PFSK-1 (cell line): ENCODE results near the gene PBX4.

ENCODE experiments used
- POLR2AphosphoS5 ChIP-seq: IDR thresholded peaks from 2 replicates; pipeline ENCODE4 v1.6.1; 2012; ENCODE audit warnings: low read depth, mild to moderate bottlenecking, control low read depth, low read length, moderate library complexity
- SIN3A ChIP-seq: IDR thresholded peaks from 2 replicates; pipeline ENCODE4 v1.6.1; 2012; ENCODE audit warnings: mild to moderate bottlenecking, low read length, moderate library complexity, borderline replicate concordance; ENCODE audit not compliant: insufficient read depth

DNA sequence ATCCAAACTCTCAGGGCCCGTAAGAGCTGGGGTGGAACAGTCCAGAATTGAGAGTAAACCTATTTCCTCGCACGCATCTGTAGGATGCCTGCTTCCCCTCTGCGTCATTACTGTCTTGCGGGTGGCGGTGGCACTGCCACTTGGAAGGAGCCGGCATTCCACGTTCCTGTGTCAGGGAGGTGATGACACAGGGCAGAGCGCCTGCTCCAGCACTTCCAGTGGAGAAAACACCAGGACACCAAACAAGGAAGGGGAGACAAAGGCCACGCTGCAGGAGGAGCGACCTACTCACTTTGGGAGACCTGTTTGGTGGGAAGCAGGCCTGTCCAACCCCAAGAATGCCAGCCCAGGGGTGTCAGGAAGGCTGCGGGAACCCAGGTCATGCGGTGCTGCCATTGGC, 37.1 kb downstream of the PBX4 start:
- TF ChIP-seq POLR2AphosphoS5 (no peak), SIN3A (no peak)
